ENCODE results near the gene TBC1D30. TPM values are rescaled to one million over a fixed set of nuclear protein-coding genes. Genes with fewer than 3 reads are reported as not detected.
A peak's percentile ranks its signal among the peaks of the same experiment; 100 is the strongest.

Gene TBC1D30
- total RNA-seq, 1 donor from 2014 or later = 1.5 TPM

- DNase-seq = peak; percentile 24
Observed at GRCh38 chr12:64912516-64913255, 88.2 kb downstream of the TBC1D30 start.

- DNase-seq = no peak
Observed at GRCh38 chr12:64915242-64915641, 90.8 kb downstream of the TBC1D30 start.

- peak; percentile 73 for DNase-seq
Observed at GRCh38 chr12:64916411-64917261, 92.2 kb downstream of the TBC1D30 start.

- DNase-seq = peak; percentile 24
Observed at GRCh38 chr12:64918344-64918743, 93.9 kb downstream of the TBC1D30 start.

- no peak for DNase-seq
Observed at GRCh38 chr12:64918801-64919200, 94.4 kb downstream of the TBC1D30 start.

- DNase-seq = no peak
Observed at GRCh38 chr12:64922853-64923252, 98.4 kb downstream of the TBC1D30 start.

GRCh38 chr12:64923536-64923935 is 99.1 kb downstream of the TBC1D30 start:
- no peak for DNase-seq

Other genes starting within 250 kb of the TBC1D30 start
- 14.4 TPM for gene RASSF3, start 214.2 kb upstream of the TBC1D30 start, total RNA-seq
- 62.0 TPM for gene GNS, start 65.2 kb upstream of the TBC1D30 start, total RNA-seq